ENCODE data around the gene TANGO2.

Gene TANGO2

GRCh38 chr22:19987394-19988306 is 33.3 kb upstream of the TANGO2 start:
- no peak for TF ChIP-seq CTCF (IDR thresholded peaks at IDR 0.05; ENCODE audit: borderline replicate concordance, control extremely low read depth, extremely low read depth, insufficient read depth, missing control alignments)
- no peak for DNase-seq (ENCODE audit: low spot score)
- in situ Hi-C loops (cut with MboI; ENCODE audit: low sequenced_read_pairs, unreplicated experiment), result no loop called here

- TF ChIP-seq CTCF (IDR thresholded peaks at IDR 0.05; ENCODE audit: borderline replicate concordance, control extremely low read depth, extremely low read depth, insufficient read depth, missing control alignments), result no peak
- no peak for DNase-seq (ENCODE audit: low spot score)
- in situ Hi-C loops (cut with MboI; ENCODE audit: low sequenced_read_pairs, unreplicated experiment), result no loop called here
These were observed 32.5 kb upstream of the TANGO2 start for GRCh38 chr22:19988331-19988808.

- DNase-seq (ENCODE audit: low spot score), result no peak
- in situ Hi-C loops (cut with MboI; ENCODE audit: low sequenced_read_pairs, unreplicated experiment), result no loop called here
- no peak for TF ChIP-seq CTCF (IDR thresholded peaks at IDR 0.05; ENCODE audit: borderline replicate concordance, control extremely low read depth, extremely low read depth, insufficient read depth, missing control alignments)
These were observed 31.8 kb upstream of the TANGO2 start for GRCh38 chr22:19988965-19989724.

GRCh38 chr22:19989725-19990067 is 31.2 kb upstream of the TANGO2 start:
- no peak for DNase-seq (ENCODE audit: low spot score)
- no peak for TF ChIP-seq CTCF (IDR thresholded peaks at IDR 0.05; ENCODE audit: borderline replicate concordance, control extremely low read depth, extremely low read depth, insufficient read depth, missing control alignments)
- in situ Hi-C loops (cut with MboI; ENCODE audit: low sequenced_read_pairs, unreplicated experiment), result no loop called here

GRCh38 chr22:19990188-19990587 is 30.7 kb upstream of the TANGO2 start:
- in situ Hi-C loops (cut with MboI; ENCODE audit: low sequenced_read_pairs, unreplicated experiment), result no loop called here
- no peak for TF ChIP-seq CTCF (IDR thresholded peaks at IDR 0.05; ENCODE audit: borderline replicate concordance, control extremely low read depth, extremely low read depth, insufficient read depth, missing control alignments)
- no peak for DNase-seq (ENCODE audit: low spot score)

DNA sequence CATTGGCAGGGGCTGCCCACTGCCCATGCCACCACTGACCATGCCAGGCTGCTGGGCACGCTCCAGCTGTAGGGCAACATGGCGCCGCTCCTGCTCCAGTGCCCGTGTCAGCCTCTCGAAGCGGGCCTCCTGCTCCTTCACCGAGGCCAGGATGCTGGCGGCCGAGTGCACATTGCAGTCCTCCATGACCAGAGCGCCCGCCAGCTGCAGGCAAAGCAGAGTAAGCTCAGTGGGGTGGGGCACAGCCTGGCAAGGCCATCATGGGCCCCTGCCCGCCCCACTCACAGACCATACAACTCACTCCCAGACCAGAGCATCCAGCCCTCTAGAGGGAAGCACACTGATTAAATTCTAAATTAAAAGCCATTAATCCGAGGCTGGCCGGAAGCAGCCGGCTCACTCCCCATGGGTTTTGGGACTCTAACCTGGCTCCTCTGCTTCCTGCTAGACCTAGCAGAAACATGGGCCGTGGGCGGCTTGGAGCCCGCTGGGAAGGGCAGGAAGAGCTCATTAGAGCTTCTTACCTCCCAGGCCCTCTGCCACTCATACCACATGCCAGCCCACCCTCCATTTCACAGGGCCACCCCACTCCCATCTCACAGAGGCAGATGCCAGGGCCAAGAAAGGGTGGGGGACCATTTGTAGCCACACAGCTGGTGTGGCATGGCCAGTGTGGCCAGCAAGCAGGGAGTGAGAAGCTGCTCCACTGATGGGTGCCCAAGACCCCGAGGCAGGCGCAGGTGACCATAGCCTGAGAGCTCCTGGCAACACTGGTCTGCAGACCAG is 30.1 kb upstream of the TANGO2 start:
- no peak for TF ChIP-seq CTCF (IDR thresholded peaks at IDR 0.05; ENCODE audit: borderline replicate concordance, control extremely low read depth, extremely low read depth, insufficient read depth, missing control alignments)
- no peak for DNase-seq (ENCODE audit: low spot score)
- in situ Hi-C loops (cut with MboI; ENCODE audit: low sequenced_read_pairs, unreplicated experiment), result no loop called here
